GM12892 (cell line): ENCODE data around the gene KIN.
"Not testable (repeated sequence)": the region's sequence is repeated elsewhere in the genome, so short reads cannot be mapped to it uniquely, and the experiment has no call there.

Experiments used
- DNase-seq: peaks from one replicate; pipeline ENCODE4 v3.0.0; 2011; ENCODE audit not compliant: insufficient read length
- FAIRE-seq: peaks from 2 replicates; lab custom pipeline; 2011; peaks lifted over from hg19 to GRCh38; lab: Jason Lieb, UNC
- POLR2A ChIP-seq: IDR thresholded peaks from 2 replicates; pipeline ENCODE4 v1.6.1; 2011; ENCODE audit warnings: low read depth, low read length, control low read depth
- POLR2AphosphoS5 ChIP-seq: IDR thresholded peaks from 2 replicates; pipeline ENCODE4 v1.6.1; 2011; ENCODE audit warnings: low read depth, low read length, control low read depth
- TAF1 ChIP-seq: IDR thresholded peaks from 2 replicates; pipeline ENCODE4 v1.6.1; 2011; ENCODE audit warnings: low read depth, mild to moderate bottlenecking, control low read depth, low read length, borderline replicate concordance

The KIN gene

GRCh38 chr10:7750222-7750621, 37.6 kb downstream of the KIN start:
- no peak for TF ChIP-seq POLR2AphosphoS5
- TF ChIP-seq TAF1: no peak
- no peak for TF ChIP-seq POLR2A
- DNase-seq: no peak
- FAIRE-seq: no peak

DNA sequence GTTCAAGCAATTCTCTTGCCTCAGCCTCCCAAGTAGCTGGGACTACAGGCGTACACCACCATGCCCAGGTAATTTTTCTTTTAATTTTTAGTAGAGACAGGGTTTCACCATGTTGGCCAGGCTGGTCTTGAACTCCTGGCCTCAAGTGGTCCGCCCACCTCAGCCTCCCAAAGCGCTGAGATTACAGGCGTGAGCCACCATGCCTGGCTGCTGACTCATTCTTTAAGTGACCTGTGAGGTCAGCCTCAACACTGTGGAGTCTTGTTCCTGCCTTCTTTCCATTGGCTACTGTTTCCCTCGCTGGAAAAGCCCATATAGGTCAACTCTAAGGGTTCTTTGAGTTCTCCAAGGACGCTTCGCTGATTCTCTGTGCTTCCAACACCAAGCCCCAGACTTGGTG, 39.2 kb downstream of the KIN start:
- not testable (repeated sequence) for DNase-seq, FAIRE-seq

DNA sequence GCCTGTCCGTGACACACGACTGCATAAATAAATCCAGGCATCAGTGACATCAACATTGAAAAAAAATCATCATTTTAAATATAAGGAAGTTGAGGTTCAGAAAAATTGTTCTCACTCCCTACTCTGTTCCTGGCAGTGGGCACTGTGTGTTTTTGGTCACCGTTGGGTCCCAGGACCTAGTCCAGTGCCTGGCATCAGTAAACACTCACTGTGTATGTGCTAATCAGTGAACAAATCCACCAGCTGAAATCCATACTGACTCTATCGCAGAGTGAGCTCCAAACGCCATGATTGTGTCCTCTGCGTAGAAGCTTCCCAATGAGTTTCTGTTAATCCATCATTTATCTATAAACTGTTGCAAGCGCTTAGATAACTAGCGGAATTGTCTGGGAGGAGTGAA, 43.5 kb downstream of the KIN start:
- no peak for TF ChIP-seq POLR2A
- TF ChIP-seq POLR2AphosphoS5: no peak
- no peak for DNase-seq
- FAIRE-seq: no peak

DNA sequence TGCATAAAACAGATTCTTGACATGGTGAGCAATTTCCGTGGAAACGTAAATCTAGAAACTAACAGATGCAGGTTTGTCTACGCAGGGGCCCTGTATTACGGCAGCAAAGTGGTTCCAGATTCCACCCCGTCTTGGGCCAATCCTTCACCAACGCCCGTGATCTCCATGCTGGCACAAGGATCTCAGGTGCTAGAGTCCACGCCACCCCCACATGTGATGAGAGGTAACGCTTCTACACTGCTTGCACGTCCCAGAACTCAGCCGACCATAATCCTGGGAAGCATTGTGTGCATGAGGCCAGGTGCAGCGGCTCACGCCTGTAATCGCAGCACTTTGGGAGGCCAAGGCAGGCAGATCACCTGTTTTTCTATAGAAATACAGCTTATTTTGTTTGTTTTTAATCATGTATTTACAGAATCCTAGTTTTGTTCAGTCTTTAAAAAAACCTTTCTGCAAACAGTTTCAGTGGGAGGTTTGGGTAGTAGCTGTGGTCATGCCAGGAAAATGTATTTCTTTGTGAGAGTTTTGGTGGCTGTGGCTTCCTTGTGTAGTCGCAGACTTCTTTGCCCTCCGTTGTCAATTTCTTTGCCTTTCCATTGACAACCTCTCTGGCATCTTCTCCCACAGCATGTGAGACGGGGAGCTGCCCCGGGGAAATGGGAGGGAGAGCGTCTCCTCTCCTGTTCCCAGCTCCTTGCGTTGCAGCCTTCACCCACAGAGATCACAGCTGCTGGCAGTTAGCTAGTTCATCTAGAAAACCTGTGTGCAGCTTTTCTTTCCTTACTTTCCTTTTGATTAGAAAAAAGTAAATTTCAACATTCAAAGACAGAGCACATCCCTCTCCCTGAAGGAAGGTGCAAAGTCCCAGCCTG, 49.0 kb downstream of the KIN start:
- no peak for FAIRE-seq
- TF ChIP-seq POLR2A: no peak
- TF ChIP-seq POLR2AphosphoS5: no peak
- no peak for TF ChIP-seq TAF1
- no peak for DNase-seq

DNA sequence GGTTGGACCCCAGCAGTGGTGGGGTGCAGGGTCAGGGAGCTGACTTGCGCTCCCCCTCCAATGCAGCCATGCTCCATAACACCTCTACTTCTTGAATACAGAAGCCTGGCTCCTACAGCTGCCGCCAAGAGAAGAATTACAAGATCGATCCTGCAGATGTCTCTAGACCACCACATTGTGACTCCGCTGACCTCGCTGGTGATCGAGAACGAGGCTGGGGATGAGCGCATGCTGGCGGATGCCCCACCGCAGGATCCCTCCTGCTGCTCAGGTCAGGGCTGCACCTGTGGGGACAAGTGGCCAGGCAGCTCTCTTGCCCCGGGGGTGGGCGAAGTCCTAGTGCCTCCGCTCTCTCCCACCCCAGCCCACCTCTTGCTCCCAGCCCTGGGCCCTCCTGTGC, 53.0 kb downstream of the KIN start:
- TF ChIP-seq POLR2A (no peak), TAF1 (no peak), POLR2AphosphoS5 (no peak)
- no peak for FAIRE-seq
- DNase-seq: no peak

- FAIRE-seq (no peak), DNase-seq (no peak)
- TF ChIP-seq TAF1 (no peak), POLR2AphosphoS5 (no peak), POLR2A (no peak)
Measured at GRCh38 chr10:7722927-7723529, 64.8 kb downstream of the KIN start.

DNA sequence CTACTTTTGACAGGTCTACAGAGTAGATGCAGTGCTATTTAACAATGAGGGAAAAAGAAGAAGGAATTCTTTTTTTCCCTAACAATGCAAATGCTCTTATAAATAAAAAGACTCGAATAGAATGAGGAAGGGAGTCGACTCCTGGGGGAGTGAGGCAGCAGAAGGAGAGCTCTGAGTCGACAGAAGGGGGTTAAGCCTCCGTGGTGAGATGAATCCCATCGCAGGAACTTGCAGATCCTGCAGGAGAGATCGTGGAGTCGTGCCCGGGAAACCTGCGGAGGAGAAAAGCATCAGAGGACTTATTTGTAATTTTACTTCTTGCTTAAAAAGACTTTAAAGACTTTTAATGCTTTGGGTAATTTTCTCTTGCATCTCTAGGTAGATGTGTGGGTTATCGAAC, 67.3 kb downstream of the KIN start:
- DNase-seq (no peak), FAIRE-seq (no peak)
- TF ChIP-seq POLR2A (no peak), POLR2AphosphoS5 (no peak), TAF1 (no peak)

- FAIRE-seq (no peak), DNase-seq (no peak)
- no peak for TF ChIP-seq POLR2A
- TF ChIP-seq POLR2AphosphoS5: no peak
- no peak for TF ChIP-seq TAF1
Measured at GRCh38 chr10:7718685-7719084, 69.1 kb downstream of the KIN start.

DNA sequence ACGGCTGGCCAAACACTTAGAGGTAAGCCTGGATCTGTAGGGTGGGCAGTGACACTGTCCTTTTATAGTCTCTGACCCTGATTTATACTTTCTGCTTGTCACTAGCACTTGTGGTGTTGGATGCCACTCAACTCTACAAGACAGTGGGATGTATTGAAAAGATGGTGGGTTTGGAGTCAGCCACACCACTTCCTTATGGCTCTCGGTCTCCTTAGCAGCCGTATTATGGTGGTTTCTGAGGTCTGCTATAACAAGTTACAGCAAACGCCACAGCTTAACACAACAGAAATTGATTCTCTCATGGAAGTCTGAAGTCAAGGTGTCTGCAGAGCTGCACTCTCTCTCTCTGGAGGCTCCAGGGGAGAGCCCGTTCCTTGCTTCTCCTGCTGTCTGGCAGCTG, 70.0 kb downstream of the KIN start:
- no peak for TF ChIP-seq POLR2A
- no peak for TF ChIP-seq POLR2AphosphoS5
- TF ChIP-seq TAF1: no peak
- no peak for FAIRE-seq
- no peak for DNase-seq

DNA sequence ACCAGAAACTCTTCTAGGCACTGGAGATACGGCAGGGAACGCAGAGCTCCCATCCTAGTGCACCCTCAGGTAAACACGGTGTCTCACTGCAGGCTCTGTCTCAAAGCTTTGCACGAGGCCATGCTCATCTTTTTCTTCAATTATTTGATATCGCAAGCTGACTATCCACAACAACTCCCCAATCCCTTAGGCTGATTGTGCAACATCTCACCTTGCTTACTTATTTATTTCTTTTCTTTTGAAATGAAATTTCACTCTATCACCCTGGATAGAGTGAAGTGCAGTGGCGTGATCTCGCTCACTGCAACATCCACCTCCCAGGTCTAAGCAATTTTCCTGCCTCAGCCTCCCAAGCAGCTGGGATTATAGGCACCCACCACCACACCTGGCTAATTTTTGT, 72.3 kb downstream of the KIN start:
- TF ChIP-seq POLR2AphosphoS5 (no peak), TAF1 (no peak), POLR2A (no peak)
- FAIRE-seq (no peak), DNase-seq (no peak)

DNA sequence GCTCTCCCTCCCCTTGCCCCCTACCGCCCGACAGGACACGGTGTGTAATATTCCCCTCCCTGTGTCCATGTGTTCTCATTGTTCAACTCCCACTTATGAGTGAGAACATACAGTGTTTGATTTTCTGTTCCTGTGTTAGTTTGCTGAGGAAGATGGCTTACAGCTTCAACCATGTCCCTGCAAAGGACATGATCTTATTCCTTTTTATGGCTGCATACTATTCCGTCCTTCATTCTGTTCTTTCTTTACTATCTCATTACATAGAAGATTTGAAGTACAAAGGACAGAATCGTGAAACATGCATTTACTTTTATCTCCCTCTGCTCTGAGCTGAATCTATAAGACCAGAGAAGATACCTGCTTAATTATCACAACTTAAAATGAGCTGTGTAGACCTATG, 76.7 kb downstream of the KIN start:
- FAIRE-seq, DNase-seq: not testable (repeated sequence)

DNA sequence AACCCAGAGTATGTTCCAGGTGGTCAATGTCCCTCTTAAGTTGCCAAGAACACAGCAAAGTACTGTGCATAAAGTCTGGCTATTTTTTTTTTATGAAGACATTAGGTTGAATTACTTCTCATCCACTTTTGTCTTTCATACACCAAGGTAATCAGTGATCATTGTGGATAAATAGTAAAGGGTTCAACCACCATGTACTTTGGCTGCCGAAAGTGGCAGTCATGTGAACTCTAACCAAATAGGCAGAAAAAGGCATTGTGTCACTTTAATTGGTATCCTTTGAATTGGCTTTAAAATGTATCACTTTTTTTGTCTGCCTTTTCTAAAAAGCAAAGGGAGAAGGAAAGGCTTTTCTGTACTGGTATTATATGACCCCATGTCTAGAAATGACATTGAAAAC, 77.3 kb downstream of the KIN start:
- FAIRE-seq (no peak), DNase-seq (no peak)
- TF ChIP-seq TAF1: no peak
- TF ChIP-seq POLR2A: no peak
- TF ChIP-seq POLR2AphosphoS5: no peak
